HepG2 (cell line): Measurements from ENCODE around the gene TMX2. TPM values are rescaled to one million over a fixed set of nuclear protein-coding genes. Genes with fewer than 3 reads are reported as not detected.

ENCODE experiments used
- ARNTL ChIP-seq: sonication (generic); formaldehyde crosslinking; IDR thresholded peaks from 2 replicates; pipeline ENCODE4 v1.4.0; 2020; ENCODE audit warnings: mild to moderate bottlenecking, missing genetic modification reagents
- DNMT3B ChIP-seq: conservative IDR thresholded peaks from 2 replicates; pipeline ENCODE4 v1.6.1; 2016; ENCODE audit warnings: missing biosample characterization, control low read depth
- FOXO1 ChIP-seq: sonication (generic); formaldehyde crosslinking; IDR thresholded peaks from 2 replicates; pipeline ENCODE4 v1.4.0; 2020; ENCODE audit warnings: missing genetic modification reagents
- HOXA3 ChIP-seq: sonication (generic); formaldehyde crosslinking; IDR thresholded peaks from 2 replicates; pipeline ENCODE4 v1.5.0; 2020; ENCODE audit warnings: missing genetic modification reagents
- ISX ChIP-seq: sonication (generic); formaldehyde crosslinking; conservative IDR thresholded peaks from 2 replicates; pipeline ENCODE4 v1.5.0; 2020; ENCODE audit warnings: missing genetic modification reagents
- JUND ChIP-seq: sonication (generic); formaldehyde crosslinking; IDR thresholded peaks from 2 replicates; pipeline ENCODE4 v1.8.0; 2022; ENCODE audit warnings: mild to moderate bottlenecking, missing genetic modification reagents
- MED13 ChIP-seq: sonication (generic); formaldehyde crosslinking; IDR thresholded peaks from 2 replicates; pipeline ENCODE4 v1.5.0; 2020; ENCODE audit warnings: missing genetic modification reagents
- PAX8 ChIP-seq: sonication (generic); formaldehyde crosslinking; IDR thresholded peaks from 2 replicates; pipeline ENCODE4 v1.8.0; 2022; ENCODE audit warnings: mild to moderate bottlenecking, missing genetic modification reagents, borderline replicate concordance
- POGZ ChIP-seq: sonication (generic); formaldehyde crosslinking; IDR thresholded peaks from 2 replicates; pipeline ENCODE4 v1.4.0; 2020; ENCODE audit warnings: mild to moderate bottlenecking, missing genetic modification reagents
- RARA ChIP-seq: IDR thresholded peaks from 2 replicates; pipeline ENCODE4 v1.6.1; 2016; ENCODE audit warnings: missing genetic modification reagents, missing compliant biosample characterization
- RELA ChIP-seq: sonication (generic); formaldehyde crosslinking; IDR thresholded peaks from 2 replicates; pipeline ENCODE4 v1.4.0; 2020; ENCODE audit warnings: missing genetic modification reagents
- SMAD9 ChIP-seq: sonication (generic); formaldehyde crosslinking; IDR thresholded peaks from 2 replicates; pipeline ENCODE4 v1.5.1; 2020; ENCODE audit warnings: mild to moderate bottlenecking, missing genetic modification reagents
- SMC3 ChIP-seq: IDR thresholded peaks from 2 replicates; pipeline ENCODE4 v1.6.1; 2011; ENCODE audit warnings: low read length, improper control_type of control experiment
- WIZ ChIP-seq: sonication (generic); formaldehyde crosslinking; IDR thresholded peaks from 2 replicates; pipeline ENCODE4 v1.5.1; 2020; ENCODE audit warnings: mild to moderate bottlenecking, missing genetic modification reagents
- ZNF318 ChIP-seq: sonication (generic); formaldehyde crosslinking; IDR thresholded peaks from 2 replicates; pipeline ENCODE4 v1.4.0; 2020; ENCODE audit warnings: mild to moderate bottlenecking, missing genetic modification reagents
- polyA plus RNA-seq, 8 experiments: library from polyadenylated mRNA; depleted of rRNA in 3 of 8; stranded (reverse) in 7 of 8; unstranded in 1 of 8; fragments of >200 nt; fragmentation: Illumina TruSeq in 4 of 8; extraction: Trizol in 4 of 8; gene quantifications; 2 replicates each; pipeline versions ENCODE4 v1.2.1 to v1.2.3, GENCODE V29; 2011 to 2016; ENCODE audit warnings: low read depth in 4 of 8, missing spikeins in 1 of 8, mixed read lengths in 1 of 8; ENCODE audit not compliant: insufficient read depth in 1 of 8
- total RNA-seq, 5 experiments: library from RNA; depleted of rRNA; stranded (reverse); fragments of >200 nt; fragmentation: Illumina TruSeq; extraction: Trizol; gene quantifications; 2 replicates each; pipeline ENCODE4 v1.2.3, GENCODE V29; 2016; ENCODE audit warnings: low read depth in 1 of 5

Gene TMX2
- total and polyA plus RNA-seq, 2 of the 13 experiments (the other 11 are each of a cell fraction or from before 2014, with no cell fraction given): 84.5 to 129 TPM

- TF ChIP-seq ZNF318 (CRISPR knock-in tag) (no peak), SMC3 (no peak), ISX (CRISPR knock-in tag) (no peak), FOXO1 (no peak), JUND (CRISPR knock-in tag) (no peak), SMAD9 (CRISPR knock-in tag) (no peak), ARNTL (CRISPR knock-in tag) (no peak), WIZ (CRISPR knock-in tag) (no peak), DNMT3B (CRISPR knock-in tag) (peak; percentile 44; the same call in 1 of the 2 replicates), MED13 (CRISPR knock-in tag) (no peak), RELA (no peak), POGZ (CRISPR knock-in tag) (peak; percentile 23; the same call in 1 of the 2 replicates), RARA (CRISPR knock-in tag) (no peak), HOXA3 (peak; percentile 51; the same call in 1 of the 2 replicates), PAX8 (CRISPR knock-in tag) (no peak)
These were observed 49.2 kb downstream of the TMX2 start, which contains the start of gene CTNND1 (continued) for GRCh38 chr11:57761301-57762234.
